Measurements from ENCODE around the gene ATP2B1. TPM values are rescaled to one million over a fixed set of nuclear protein-coding genes. Genes with fewer than 3 reads are reported as not detected.

The ATP2B1 gene
- total RNA-seq, 4 donors from 2014 or later = 19.0 to 33.3 (median 27.8) TPM

- ATAC-seq = no peak
- TF ChIP-seq CTCF (IDR thresholded peaks at IDR 0.05) (no peak), POLR2A (IDR thresholded peaks at IDR 0.05) (no peak), POLR2AphosphoS5 (IDR thresholded peaks at IDR 0.05) (no peak), EP300 (IDR thresholded peaks at IDR 0.05) (no peak)
- H3K36me3 ChIP-seq = no peaks in the 10 kb centered on the region
- H3K4me1 ChIP-seq = peaks cover 0 to 23% (median 6%) of the 10 kb centered on the region in 3 donors
- 80 to 90% methylated on average over 1 to 4 of the region's 4 CpGs for WGBS, 2 donors (ENCODE audit: low coverage in 1 of 2)
- H3K9me3 ChIP-seq = no peaks in the 10 kb centered on the region
- no peak overlapping the region for H3K4me3 ChIP-seq
- H3K27me3 ChIP-seq = no peaks in the 10 kb centered on the region
- no peak overlapping the region for H3K27ac ChIP-seq
These were observed 162.5 kb downstream of the ATP2B1 start for GRCh38 chr12:89546151-89546550.

- H3K4me1 ChIP-seq = peaks cover 0 to 23% (median 6%) of the 10 kb centered on the region in 3 donors
- H3K36me3 ChIP-seq = no peaks in the 10 kb centered on the region
- no peak overlapping the region for H3K27ac ChIP-seq
- no peaks in the 10 kb centered on the region for H3K9me3 ChIP-seq
- TF ChIP-seq EP300 (IDR thresholded peaks at IDR 0.05) (no peak), POLR2A (IDR thresholded peaks at IDR 0.05) (no peak), POLR2AphosphoS5 (IDR thresholded peaks at IDR 0.05) (no peak), CTCF (IDR thresholded peaks at IDR 0.05) (no peak)
- H3K4me3 ChIP-seq = no peak overlapping the region
- WGBS, 2 donors (ENCODE audit: low coverage in 1 of 2) = 17 to 20% methylated on average over 4 to 5 of the region's 6 CpGs
- peak; percentile 21 for ATAC-seq
- no peaks in the 10 kb centered on the region for H3K27me3 ChIP-seq
These were observed 163.9 kb downstream of the ATP2B1 start for GRCh38 chr12:89544681-89545184.

- Histone ChIP-seq H3K9me3 (no peaks in the 10 kb centered on the region), H3K36me3 (no peaks in the 10 kb centered on the region), H3K27me3 (no peaks in the 10 kb centered on the region), H3K4me3 (no peak overlapping the region), H3K27ac (no peak overlapping the region), H3K4me1 (peaks cover 0 to 23% (median 6%) of the 10 kb centered on the region in 3 donors)
- TF ChIP-seq EP300 (IDR thresholded peaks at IDR 0.05) (no peak), POLR2AphosphoS5 (IDR thresholded peaks at IDR 0.05) (no peak), POLR2A (IDR thresholded peaks at IDR 0.05) (no peak), CTCF (IDR thresholded peaks at IDR 0.05) (no peak)
- no peak for ATAC-seq
- 91% methylated on average over 1 of the region's 1 CpG; no CpG with 5 or more reads in 1 of the 2 donors for WGBS, 2 donors (ENCODE audit: low coverage in 1 of 2)
These were observed 164.6 kb downstream of the ATP2B1 start for GRCh38 chr12:89544022-89544421.

- TF ChIP-seq POLR2A (IDR thresholded peaks at IDR 0.05) = no peak
- no peak for TF ChIP-seq EP300 (IDR thresholded peaks at IDR 0.05)
- peak; percentile 68 to 86 (median 80) for TF ChIP-seq CTCF (IDR thresholded peaks at IDR 0.05)
- TF ChIP-seq POLR2AphosphoS5 (IDR thresholded peaks at IDR 0.05) = no peak
- peak; percentile 62 for ATAC-seq
- Histone ChIP-seq H3K36me3 (no peaks in the 10 kb centered on the region), H3K4me3 (no peak overlapping the region), H3K9me3 (no peaks in the 10 kb centered on the region), H3K4me1 (peaks cover 0 to 23% (median 6%) of the 10 kb centered on the region in 3 donors), H3K27me3 (no peaks in the 10 kb centered on the region), H3K27ac (no peak overlapping the region)
- WGBS, 2 donors (ENCODE audit: low coverage in 1 of 2) = 16 to 22% methylated on average over 6 of the region's 6 CpGs
These were observed 165.6 kb downstream of the ATP2B1 start for GRCh38 chr12:89542912-89543592.

- WGBS, 2 donors (ENCODE audit: low coverage in 1 of 2) = 94 to 100% methylated on average over 2 of the region's 2 CpGs
- Histone ChIP-seq H3K4me1 (peaks cover 0 to 23% (median 6%) of the 10 kb centered on the region in 3 donors), H3K9me3 (no peaks in the 10 kb centered on the region), H3K27me3 (no peaks in the 10 kb centered on the region), H3K27ac (no peak overlapping the region), H3K4me3 (no peak overlapping the region), H3K36me3 (no peaks in the 10 kb centered on the region)
- no peak for TF ChIP-seq EP300 (IDR thresholded peaks at IDR 0.05)
- TF ChIP-seq POLR2AphosphoS5 (IDR thresholded peaks at IDR 0.05) = no peak
- no peak for TF ChIP-seq POLR2A (IDR thresholded peaks at IDR 0.05)
- TF ChIP-seq CTCF (IDR thresholded peaks at IDR 0.05) = no peak
- ATAC-seq = no peak
These were observed 166.4 kb downstream of the ATP2B1 start for GRCh38 chr12:89542236-89542635.
